Mesothelial cell of epicardium (in vitro differentiated cells): Measurements from ENCODE around the gene TK1. TPM values are rescaled to one million over a fixed set of nuclear protein-coding genes. Genes with fewer than 3 reads are reported as not detected.

Experiments
- DNase-seq, 2 experiments: peaks; one replicate each; pipeline ENCODE4 v3.0.0; 2021; ENCODE audit warnings: low spot score in 2 of 2; ENCODE audit not compliant: unreplicated experiment in 2 of 2
- H3K27ac Mint-ChIP-seq: 2 replicates; pipeline ENCODE4 v1.8.0; 2021; ENCODE audit warnings: mixed read lengths
- H3K27me3 Mint-ChIP-seq: 2 replicates; pipeline ENCODE4 v1.8.0; 2021; ENCODE audit warnings: low read depth, mixed read lengths
- H3K36me3 Mint-ChIP-seq: 2 replicates; pipeline ENCODE4 v1.8.0; 2021; ENCODE audit warnings: mixed read lengths
- H3K4me1 Mint-ChIP-seq: 2 replicates; pipeline ENCODE4 v1.8.0; 2021; ENCODE audit warnings: mixed read lengths
- H3K4me3 Mint-ChIP-seq: 2 replicates; pipeline ENCODE4 v1.8.0; 2021; ENCODE audit warnings: mild to moderate bottlenecking, moderate library complexity, mixed read lengths
- H3K9me3 Mint-ChIP-seq: 2 replicates; pipeline ENCODE4 v1.8.0; 2021; ENCODE audit warnings: mixed read lengths
- total RNA-seq: library from RNA; stranded (reverse); gene quantifications from 3 replicates; pipeline ENCODE4 v1.2.1, GENCODE V29; 2021
- TF ChIP-seq, protein P1 (sequence below): fragments of 200-600 bp; sonication (generic); IDR thresholded peaks from one replicate; pipeline ENCODE4 v1.5.0; 2021; ENCODE audit warnings: antibody characterized with exemption; ENCODE audit not compliant: unreplicated experiment

TK1 gene
- total RNA-seq, 1 donor from 2014 or later: 23.3 TPM

GRCh38 chr17:78211032-78211431, 24.2 kb upstream of the TK1 start:
- H3K27me3 Mint-ChIP-seq: no peaks in the 10 kb centered on the region
- no peak for DNase-seq
- peak overlapping the region; percentile 53 for H3K27ac Mint-ChIP-seq
- no peaks in the 10 kb centered on the region for H3K9me3 Mint-ChIP-seq
- H3K4me1 Mint-ChIP-seq: peaks cover 16% of the 10 kb centered on the region
- TF ChIP-seq, protein P1, sequence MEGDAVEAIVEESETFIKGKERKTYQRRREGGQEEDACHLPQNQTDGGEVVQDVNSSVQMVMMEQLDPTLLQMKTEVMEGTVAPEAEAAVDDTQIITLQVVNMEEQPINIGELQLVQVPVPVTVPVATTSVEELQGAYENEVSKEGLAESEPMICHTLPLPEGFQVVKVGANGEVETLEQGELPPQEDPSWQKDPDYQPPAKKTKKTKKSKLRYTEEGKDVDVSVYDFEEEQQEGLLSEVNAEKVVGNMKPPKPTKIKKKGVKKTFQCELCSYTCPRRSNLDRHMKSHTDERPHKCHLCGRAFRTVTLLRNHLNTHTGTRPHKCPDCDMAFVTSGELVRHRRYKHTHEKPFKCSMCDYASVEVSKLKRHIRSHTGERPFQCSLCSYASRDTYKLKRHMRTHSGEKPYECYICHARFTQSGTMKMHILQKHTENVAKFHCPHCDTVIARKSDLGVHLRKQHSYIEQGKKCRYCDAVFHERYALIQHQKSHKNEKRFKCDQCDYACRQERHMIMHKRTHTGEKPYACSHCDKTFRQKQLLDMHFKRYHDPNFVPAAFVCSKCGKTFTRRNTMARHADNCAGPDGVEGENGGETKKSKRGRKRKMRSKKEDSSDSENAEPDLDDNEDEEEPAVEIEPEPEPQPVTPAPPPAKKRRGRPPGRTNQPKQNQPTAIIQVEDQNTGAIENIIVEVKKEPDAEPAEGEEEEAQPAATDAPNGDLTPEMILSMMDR: no peak
- H3K36me3 Mint-ChIP-seq: no peaks in the 10 kb centered on the region
- H3K4me3 Mint-ChIP-seq: no peak overlapping the region

- no peak for DNase-seq
- TF ChIP-seq, protein P1: no peak
- no peaks in the 10 kb centered on the region for H3K36me3 Mint-ChIP-seq
- H3K27ac Mint-ChIP-seq: no peak overlapping the region
- H3K4me3 Mint-ChIP-seq: no peak overlapping the region
- H3K9me3 Mint-ChIP-seq: no peaks in the 10 kb centered on the region
- H3K27me3 Mint-ChIP-seq: no peaks in the 10 kb centered on the region
- H3K4me1 Mint-ChIP-seq: peaks cover 11% of the 10 kb centered on the region
Measured at GRCh38 chr17:78210111-78210510, 23.3 kb upstream of the TK1 start.

DNA sequence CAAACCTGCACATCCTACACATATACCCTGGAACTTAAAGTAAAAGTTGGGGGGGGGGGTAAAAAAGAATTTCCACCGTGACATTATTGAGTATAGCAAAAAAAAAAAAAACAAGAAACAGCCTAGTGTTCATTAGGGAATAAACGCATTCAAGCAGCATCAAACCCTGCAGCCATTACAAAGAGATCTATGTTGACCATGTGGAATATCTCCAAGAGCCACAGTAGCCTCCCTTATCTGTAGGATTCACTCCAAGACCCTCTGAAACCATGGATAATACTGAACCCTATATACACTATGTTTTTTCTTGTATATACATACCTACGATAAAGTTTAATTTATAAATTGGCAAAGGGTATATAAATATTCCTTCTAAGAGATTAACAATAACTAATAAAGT, 21.6 kb upstream of the TK1 start:
- peaks cover 3% of the 10 kb centered on the region for H3K36me3 Mint-ChIP-seq
- no peak for DNase-seq
- no peaks in the 10 kb centered on the region for H3K9me3 Mint-ChIP-seq
- TF ChIP-seq, protein P1: no peak
- H3K4me1 Mint-ChIP-seq: peaks cover 5% of the 10 kb centered on the region
- H3K27me3 Mint-ChIP-seq: no peaks in the 10 kb centered on the region
- H3K4me3 Mint-ChIP-seq: no peak overlapping the region
- H3K27ac Mint-ChIP-seq: no peak overlapping the region

DNA sequence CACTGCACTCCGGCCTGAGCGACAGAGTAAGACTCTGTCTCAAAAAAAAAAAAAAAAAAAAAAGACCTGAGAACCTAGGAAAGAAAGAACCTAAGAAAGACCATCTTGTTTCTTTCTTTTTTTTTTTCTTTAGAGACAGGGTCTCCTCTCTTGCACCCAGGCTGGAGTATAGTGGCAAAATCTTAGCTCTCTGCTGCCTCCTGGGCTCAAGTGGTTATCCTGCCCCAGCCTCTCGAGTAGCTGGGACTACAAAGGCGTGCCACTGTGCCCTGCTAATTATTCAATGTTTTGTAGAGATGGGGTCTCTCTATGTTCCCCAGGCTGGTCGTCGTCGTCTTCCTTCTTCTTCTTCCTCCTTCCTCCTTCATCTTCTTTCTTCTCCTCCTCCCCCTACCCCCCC, 19.4 kb upstream of the TK1 start:
- Mint-ChIP-seq H3K9me3 (no peaks in the 10 kb centered on the region), H3K4me3 (no peak overlapping the region), H3K36me3 (peaks cover 3% of the 10 kb centered on the region), H3K27ac (no peak overlapping the region), H3K27me3 (no peaks in the 10 kb centered on the region), H3K4me1 (peaks cover 4% of the 10 kb centered on the region)
- TF ChIP-seq, protein P1: no peak
- DNase-seq: no peak

DNA sequence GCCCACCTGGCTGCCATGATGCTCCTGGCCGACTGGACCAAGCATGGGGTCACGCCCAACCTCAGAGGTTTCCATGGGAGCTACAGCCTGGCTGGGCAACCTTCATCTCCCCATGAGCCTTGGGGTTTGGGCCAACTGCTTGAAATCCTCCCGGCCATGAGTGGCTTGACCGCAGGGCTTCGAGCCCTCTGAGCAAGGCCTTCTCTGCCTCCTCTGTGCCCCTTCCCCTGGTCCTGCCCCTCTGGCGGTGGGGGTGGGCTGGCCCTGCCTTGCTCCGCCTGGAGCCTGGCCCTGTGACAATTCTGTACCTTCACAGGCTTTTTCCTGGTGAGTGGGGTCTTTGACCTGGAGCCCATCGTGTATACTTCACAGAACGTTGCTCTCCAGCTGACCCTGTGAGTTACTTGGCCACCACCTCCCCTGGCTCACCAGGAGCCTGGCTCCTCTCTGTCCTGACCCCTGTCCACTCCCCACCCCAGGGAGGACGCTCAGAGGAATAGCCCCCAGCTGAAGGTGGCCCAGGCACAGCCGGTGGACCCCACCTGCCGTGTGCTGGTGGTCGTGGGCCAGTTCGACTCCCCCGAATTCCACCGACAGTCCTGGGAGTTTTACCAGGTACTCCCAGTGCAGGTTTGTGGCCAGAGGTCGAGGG, 18.4 kb upstream of the TK1 start:
- Mint-ChIP-seq H3K4me1 (no peaks in the 10 kb centered on the region), H3K27ac (no peak overlapping the region), H3K9me3 (no peaks in the 10 kb centered on the region), H3K36me3 (peaks cover 3% of the 10 kb centered on the region), H3K4me3 (no peak overlapping the region), H3K27me3 (no peaks in the 10 kb centered on the region)
- DNase-seq: no peak
- TF ChIP-seq, protein P1: no peak
